Measurements from ENCODE around the gene BZW2.

The BZW2 gene

DNA sequence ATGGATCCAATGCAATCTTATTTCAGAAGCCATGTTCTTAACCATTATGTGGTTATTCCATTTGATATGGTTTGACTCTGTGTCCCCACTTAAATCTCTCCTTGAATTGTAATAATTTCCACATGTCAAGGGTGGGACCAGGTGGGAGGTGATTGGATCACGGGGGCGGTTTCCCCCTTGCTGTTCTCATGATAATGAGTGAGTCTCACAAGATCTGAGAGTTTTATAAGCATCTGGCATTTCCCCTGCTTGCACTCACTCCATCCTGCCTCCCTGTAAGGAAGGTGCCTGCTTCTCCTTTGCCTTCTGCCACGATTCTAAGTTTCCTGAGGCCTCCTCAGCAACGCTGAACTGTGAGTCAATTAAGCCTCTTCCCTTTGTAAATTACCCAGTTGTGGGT is 75.6 kb downstream of the BZW2 start:
- DNase-seq (ENCODE audit: low read depth): no peak

DNA sequence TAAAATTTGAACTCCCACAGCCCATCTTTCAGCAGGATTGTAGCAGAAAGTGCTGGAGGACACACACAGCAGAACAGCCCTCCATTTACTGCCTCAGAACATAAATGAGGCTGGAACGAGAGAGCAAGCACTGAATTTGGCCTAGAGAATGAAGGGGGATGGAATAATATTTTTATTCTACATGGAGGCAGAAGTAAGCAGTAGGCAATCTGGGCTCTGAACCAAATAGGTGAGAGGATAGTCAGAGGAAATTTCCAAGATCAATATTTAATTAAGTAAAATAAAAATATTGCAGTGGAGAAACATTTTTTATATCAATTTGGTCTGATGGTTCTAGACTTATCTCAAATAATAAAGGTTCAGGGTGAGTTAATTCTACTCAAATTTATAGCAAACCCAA is 78.4 kb downstream of the BZW2 start:
- no peak for DNase-seq (ENCODE audit: low read depth)

DNA sequence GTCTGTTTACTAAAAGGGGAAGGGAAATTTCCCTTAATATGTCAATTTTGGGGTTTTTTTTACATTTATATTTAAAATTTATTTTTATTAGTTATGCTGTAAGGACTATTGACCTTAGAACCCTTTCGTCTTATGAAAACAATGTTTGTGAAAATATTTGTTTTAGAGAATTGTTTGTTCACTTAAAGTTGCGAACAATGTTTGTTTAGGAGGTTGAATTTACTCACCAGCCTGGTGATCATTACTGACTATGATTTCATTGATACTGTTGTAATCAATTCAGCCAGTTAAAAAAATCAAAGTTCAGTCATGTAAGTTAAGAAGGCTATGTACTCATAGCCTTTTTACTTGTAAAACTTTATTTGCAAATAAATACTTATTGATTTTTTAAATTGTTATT is 80.2 kb downstream of the BZW2 start:
- no peak for DNase-seq (ENCODE audit: low read depth)

DNA sequence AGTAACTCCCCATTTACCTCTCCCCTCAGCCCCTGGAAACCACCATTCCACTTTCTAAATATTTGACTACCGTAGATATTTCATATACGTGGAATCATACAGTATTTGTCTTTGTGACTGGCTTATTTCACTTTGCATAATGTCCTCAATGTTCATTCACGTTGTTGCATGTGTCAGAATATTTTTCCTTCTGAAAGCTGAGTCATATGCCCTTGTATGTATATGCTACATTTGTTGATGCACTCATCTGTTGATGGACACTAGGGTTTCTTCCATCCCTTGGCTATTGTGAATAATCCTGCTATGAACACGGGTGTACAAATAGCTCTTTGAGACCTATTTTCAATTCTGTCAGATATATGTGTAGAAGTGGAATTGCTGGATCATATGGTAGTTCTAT is 81.8 kb downstream of the BZW2 start:
- DNase-seq (ENCODE audit: low read depth): no peak

DNA sequence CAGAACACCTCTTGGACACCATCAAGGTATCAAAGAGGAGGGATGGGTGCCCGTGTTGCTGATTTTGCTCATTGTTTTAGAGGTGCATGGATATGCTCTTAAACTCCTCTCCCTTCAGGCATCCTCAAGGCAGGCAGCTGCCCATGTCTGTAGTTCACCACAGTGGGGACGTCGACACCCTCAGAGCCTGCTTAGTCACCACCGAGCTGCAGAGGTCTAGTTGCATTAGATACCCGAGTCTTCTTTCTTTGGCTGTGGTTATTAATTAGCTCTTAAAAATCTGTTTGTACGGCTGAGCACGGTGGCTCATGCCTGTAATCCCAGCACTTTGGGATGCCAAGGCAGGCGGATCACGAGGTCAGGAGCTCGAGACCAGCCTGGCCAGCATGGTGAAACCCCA is 82.8 kb downstream of the BZW2 start:
- DNase-seq (ENCODE audit: low read depth): no peak

DNA sequence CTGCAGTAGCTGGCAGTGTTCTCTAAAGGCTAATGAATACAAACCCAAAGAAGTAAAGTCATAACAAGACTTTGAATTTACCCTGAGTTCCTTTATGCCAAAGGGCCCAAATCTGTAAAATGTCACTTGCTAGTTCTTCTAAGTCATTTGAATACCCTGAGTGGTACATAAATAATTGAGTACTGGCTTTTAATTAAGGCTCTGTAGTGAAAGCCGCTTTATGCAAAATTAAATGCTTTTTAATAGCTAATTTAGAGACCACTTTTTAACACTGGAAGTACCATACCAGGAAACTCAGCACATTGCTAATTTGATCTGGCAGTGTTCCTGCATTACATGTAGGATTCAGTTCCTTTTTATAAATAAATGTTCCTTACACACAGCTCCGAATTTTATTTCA is 83.6 kb downstream of the BZW2 start:
- no peak for DNase-seq (ENCODE audit: low read depth)

DNA sequence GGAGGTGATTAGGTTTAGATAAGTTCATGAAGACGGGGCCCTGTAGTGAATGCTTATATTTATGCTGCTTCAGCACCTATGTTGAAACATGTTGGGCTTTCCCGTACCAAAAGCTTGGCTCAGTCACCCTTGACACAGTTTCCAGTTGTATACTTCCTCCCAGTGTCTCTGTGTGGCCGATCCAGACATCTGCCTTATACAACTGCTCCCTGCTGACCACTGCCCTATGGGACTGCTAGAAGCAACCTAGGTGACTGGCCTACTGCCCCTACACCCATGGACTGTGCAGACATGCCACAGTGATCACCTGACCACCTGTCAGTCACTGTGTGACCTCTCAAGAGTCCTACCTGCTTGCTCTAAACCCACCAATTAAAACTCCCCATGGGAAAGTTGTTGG is 85.0 kb downstream of the BZW2 start:
- no peak for DNase-seq (ENCODE audit: low read depth)

DNA sequence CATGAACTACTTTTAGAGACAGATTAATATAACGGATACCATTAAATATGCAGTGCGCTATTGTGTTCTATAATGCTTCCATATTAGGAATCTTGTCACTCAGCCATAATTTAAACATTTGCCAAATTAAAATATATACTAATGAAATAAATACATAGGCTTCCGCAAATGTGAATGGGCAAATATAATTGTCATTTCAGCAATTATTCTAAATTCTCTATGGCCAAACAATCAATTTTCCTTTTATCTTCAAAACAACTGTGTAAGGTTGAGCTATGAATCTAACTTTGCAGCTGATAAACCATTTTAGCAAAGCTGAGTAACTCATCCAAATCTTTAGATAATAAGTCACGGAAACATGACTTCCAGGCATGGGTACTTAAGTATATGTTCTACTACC is 86.8 kb downstream of the BZW2 start:
- DNase-seq (ENCODE audit: low read depth): no peak

DNA sequence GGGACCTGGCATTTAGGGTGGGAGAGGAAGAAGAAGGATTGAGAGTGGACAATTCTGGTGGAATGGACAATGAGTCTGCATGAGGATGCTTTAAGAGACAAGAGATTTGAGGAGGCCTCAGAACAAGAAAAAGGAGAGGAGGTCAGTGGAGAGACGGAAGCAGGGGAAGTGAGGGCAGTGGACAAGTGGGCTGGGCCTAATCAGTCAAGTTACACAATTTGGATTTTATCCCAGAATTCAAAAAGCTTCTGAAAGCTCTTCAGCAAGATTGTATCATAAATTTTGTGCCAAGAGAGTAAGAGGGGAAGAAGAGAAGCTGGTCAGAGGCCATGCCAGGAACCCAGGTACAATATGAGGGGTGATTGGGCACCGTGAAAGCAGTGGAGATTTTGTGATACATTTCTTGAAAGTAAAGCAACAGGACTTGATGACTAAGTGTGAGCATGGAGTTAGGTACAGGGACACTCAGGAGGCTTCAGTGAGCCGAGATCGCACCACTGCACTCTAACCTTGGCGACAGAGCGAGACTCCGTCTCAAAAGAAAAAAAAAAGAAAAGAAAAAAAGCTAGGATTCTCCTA is 88.3 kb downstream of the BZW2 start:
- no peak for DNase-seq (ENCODE audit: low read depth)

DNA sequence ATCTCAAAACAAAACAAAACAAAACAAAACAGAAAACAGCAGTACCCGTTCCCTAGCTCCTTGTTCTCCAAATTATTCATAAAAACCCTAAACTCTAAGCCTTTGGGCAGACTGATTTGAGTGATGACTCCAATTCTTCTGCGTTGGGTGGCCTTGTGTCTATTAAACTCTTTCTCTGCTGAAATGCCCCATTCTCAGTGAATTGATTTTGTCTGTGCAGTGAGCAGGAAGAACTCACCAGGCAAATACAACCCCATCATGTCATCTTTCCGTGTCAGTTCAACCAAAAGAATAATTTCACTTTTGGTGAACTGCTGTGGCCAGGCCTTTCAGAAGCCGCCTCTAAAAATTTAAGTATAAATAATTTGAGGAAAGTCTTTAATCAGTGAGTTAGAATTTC is 89.0 kb downstream of the BZW2 start:
- no peak for DNase-seq (ENCODE audit: low read depth)

DNA sequence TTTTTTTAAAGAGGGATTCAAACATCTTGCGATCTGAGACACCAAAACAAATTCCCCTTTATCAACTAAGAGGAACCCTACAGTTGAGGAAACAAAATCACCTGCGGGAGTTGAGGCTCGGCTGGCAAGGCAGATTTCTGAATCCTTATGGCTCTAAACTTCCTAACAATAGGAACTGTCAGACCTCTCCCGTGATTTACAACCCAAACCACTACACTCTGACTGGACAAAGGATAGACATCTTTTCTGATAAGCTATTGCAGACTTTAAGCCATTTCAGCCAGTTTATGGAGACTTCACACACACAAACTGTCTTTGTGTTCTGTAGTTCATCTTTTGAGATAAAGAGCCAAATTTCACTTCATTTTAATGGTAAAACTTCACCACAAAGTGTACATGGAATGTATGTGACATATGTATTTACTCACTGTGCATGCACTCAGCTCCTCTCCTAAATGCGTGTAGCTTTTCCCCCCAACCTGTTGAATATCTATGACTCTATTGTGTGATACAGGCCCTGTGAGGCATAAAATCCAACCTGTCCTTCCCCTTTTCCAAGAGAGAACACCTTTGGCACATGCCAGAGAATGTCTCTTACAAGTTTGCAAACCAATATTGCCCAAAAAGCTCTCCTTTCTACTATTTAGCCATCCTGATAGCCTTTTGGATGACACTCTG is 92.2 kb downstream of the BZW2 start:
- DNase-seq (ENCODE audit: low read depth): no peak

DNA sequence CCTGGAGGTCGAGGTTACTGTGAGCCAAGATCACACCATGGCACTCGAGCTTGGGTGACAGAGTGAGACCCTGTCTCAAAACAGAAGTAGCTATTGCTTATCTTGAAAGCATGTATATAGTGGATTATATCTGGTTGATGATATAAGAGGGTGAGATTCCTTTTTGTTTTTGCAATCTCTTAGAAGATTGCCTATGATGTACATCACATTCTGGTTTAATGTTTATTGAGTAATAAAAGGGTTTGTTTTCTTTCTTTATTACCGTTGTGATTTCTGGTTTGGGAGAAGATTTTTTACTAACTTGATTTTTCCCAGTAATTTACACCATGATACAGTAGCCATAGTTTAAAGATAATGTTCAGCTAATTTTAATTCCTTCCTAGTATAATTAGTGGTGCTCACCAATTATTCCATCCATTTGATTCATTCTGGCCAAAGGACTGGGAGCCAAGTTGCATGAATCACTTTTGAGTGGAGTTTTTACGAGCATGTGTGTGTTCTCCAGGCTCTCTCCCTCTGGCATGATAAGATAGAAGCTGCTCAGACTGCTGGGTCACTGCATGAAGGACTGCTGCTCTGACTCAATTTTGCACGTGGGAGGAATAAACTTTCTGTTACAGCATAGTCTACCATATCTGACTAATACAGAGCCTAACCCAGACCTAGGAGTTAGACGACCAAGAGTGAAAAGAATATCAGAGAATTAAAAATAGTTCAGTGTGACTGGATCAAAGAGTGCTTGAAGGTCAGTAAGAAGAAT is 94.1 kb downstream of the BZW2 start:
- peak; percentile 98 for DNase-seq (ENCODE audit: low read depth)

DNA sequence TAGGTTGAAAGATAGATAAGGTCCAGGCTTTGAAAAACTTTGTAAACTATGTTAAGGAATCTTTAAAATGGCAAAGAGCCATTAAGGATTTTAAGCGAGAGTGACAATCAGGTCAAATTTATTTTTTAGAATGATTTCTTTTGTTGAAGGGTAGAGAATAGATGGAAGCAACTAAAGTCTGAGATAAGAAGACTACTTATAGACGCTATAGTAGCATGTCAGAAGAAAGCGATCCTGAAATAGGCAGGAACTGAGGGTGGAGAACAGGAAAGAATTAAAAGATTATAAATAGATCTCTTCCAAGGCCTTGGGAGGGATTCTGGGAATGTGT is 94.6 kb downstream of the BZW2 start:
- no peak for DNase-seq (ENCODE audit: low read depth)

DNA sequence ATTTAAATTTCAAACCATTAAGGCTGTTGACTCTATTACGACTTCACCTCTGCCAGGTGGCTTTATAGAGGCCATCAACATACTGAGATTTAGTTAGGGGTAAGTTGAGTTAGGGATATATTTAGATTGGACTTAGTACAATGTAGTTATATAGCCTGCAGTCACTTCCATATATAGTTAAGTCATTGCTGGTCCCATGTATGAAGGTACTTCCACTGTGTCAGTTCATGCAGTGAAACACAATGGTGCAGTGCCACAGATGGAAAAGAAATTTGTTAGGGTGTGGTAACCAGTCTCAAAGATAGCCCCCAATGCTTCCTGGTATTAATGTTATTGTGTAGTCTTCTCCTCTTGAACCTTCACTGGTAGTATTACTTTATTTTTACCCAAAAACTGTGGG is 95.0 kb downstream of the BZW2 start:
- DNase-seq (ENCODE audit: low read depth): no peak

DNA sequence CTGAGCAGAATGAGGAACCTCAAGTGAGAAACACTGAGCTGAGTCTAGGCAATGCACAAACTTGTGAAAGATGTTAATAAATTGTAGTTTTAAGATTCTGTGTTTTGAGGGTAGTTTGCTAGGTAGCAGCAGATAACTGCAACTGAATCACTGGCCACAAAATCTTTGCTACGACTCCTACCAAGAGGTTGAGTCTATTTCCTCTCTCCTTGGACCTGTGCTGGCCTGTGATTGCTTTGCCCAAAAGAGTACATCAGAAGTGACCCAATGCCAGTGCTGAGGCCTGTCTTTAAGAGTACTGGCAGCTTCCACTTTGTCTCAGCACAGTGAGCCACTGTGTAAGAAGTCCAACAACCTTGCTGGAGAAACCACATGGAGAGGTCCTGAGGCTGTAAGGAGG is 95.7 kb downstream of the BZW2 start:
- DNase-seq (ENCODE audit: low read depth): no peak

DNA sequence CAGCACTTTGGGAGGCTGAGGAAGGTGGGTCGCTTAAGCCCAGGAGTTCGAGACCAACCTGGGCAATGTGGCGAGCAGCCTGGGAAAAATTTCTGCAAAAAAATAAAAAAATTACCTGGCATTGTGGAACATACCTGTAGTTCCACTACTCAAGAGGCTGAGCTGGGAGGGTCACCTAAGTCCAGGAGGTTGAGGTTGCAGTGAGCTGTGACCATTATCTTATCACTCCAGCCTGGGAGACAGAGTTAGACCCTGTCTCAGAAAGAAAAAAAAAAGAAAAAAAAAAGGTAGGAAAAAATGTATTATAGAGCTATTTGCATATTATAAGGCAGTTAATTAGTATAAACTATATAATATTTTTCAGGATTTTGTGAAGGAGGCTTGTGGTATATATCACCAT is 96.6 kb downstream of the BZW2 start:
- no peak for DNase-seq (ENCODE audit: low read depth)

DNA sequence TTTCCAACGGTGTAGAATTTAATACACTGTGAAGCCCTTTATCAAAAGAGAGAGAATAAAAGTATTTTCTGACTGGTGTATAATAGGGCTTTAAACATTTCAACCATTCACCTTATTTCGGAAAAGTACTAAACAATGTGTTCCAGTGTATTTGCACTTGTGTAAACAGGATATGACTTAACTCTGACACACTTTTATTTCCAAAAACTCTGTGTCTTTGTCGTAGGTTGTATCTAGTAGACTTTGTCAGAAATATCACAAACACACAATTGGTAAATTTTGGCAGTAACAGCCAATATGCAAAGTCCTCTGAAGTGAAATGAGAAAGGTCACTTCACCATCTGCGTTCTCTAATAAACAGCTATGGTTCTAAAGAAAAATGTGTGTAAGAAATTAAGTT is 97.3 kb downstream of the BZW2 start:
- no peak for DNase-seq (ENCODE audit: low read depth)

DNA sequence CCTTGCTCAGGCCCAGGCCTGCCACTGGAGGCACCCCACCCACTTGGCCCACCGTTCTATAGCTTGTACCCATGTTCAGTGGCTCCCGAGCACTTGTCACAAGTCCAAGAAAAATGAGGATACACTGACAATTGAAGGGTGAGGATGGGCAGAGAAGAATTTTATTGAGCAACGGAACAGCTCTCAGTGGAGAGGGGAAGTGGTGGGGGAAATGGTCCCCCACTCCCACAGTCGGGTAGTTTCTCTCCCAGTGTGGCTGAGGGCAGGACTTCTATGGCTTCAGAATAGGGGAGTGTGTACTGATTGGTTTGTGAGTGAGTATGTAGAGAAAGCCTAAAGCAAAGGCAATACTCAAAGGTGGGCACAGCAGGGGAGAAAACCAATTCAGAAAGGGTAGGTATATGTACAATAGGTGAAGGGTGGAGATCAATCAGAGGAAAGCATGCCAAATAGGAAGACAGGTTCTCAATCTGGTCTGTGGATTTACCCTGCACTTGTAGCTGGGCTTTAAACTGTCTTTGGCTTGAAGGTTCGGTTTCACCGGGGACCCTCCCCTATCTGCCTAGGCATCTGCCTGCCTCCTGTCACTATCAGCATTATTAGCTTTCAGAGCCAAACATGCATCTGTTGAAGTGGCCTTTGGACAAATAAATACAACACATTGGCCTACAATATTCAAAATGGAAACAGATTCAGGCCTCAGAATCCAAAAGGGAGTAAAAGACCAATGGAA is 98.7 kb downstream of the BZW2 start:
- DNase-seq (ENCODE audit: low read depth): no peak

DNA sequence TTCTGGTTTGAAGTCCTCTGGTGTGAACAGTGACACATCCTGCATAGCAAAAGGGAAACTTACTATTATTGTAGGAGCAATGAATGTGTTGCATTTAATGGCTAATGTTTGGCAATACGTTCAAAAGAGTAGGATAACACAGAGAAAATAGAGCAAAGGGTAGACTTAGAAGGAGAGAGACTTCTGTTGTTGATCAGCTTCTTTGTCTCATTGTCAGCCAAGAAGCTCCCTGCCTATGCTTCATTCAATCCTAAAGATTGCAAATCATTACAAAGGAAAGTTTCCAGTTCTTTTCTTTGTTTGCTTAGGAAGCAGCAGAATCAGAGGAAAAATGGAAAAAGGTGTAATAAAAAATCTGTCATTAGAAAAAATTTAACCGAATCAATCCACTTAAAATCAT is 99.7 kb downstream of the BZW2 start:
- no peak for DNase-seq (ENCODE audit: low read depth)

DNA sequence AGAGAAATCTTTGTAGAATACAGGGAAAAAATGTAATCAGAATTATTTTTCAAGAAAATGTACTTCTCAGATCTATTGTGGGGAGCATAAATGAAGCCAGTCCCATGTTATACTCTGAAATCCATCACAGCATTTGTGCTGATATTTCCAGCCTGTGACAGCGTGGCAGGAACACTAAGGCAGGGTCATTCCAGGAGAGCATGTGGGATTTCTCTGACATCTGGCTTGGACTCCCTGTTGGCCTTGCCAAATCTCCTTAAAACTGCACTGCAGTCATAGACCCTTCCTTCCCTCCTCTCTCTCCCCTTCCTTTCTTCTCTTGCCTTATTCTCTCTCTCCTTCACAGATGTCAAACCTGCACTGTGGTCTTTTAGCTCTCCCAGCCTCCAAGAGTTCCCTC is 101.1 kb downstream of the BZW2 start:
- no peak for DNase-seq (ENCODE audit: low read depth)

DNA sequence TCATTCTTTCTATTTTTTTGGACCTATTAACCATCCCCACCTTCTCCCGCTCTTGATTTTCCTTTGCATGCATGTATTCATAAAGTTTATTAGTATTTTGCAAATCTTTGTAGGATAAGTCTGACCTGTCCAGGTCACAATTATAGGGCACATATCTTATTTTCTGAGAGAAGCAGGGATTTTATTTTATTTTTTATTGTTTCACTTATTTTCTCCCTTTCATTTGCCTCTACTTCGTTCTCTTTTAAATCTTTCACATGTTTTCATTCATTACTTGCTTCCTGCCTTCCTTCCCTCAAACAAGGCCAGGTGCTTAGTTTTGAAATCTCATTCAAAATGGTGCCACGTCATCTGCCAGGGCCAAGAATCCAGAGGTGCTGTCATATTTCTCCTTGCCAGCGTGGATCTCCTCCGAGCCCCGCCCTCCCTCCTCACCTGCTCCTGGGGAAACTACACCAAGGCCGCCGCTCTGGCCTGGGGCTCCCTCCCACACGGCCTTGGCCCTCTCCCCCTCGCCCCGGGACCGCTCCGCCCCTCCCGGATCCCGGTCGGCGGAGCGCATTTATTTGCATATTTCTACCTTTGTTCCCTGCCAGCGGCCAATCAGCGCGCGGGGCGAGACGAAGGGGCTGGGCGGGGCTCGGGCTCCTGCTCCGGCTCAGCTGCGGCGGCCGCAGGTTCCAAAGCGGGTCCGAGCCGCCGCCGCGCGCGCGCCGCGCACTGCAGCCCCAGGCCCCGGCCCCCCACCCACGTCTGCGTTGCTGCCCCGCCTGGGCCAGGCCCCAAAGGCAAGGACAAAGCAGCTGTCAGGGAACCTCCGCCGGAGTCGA is 107.3 kb downstream of the BZW2 start, which contains the start of gene TSPAN13:
TSPAN13 (plus strand) TSS at position 654 of the 830 bp plus-strand sequence. CDS start 213 bp downstream, outside the sequence.
- no peak for DNase-seq (ENCODE audit: low read depth)
